ENCODE results near the gene SPECC1. TPM values are rescaled to one million over a fixed set of nuclear protein-coding genes. Genes with fewer than 3 reads are reported as not detected.
"Not testable (repeated sequence)": the region's sequence is repeated elsewhere in the genome, so short reads cannot be mapped to it uniquely, and the experiment has no call there.

SPECC1 gene
- total and polyA plus RNA-seq, 2 of the 4 experiments (the other 2 are of a cell fraction): 16.9 to 26.2 TPM

DNA sequence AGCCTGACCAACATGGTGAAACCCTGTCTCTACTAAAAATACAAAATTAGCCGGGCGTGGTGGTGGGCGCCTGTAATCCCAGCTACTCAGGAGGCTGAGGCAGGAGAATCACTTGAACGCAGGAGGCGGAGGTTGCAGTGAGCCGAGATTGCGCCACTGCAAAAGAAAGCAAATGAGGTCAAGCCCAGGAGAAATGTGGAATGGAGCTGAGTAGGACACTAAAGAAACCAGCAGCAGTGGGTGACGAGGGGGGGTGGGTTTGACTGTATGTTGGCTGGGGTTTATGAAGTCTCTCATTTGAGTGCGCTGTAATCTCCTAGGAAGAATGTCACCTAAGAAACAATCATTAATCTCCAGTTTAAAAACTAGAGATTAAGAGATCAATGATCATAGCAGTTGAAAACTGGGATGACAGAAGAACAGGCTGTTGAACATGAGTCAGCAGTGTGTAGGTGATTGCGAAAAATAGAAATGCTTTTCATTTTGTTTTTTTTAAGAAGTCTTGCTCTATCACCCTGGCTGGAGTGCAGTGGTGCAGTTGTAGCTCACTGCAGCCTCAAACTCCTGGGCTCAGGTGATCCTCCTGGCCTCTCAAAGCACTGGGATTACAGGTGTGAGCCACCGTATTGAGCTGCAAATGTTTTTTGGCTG lies 218.7 kb downstream of the SPECC1 start:
- CTCF ChIA-PET: interaction anchor here (0.6 to 1.3 kb wide), 5 partner anchors 22 to 121 kb away, joined by 3 to 8 read pairs (median 5); no protein-coding TSS in a partner anchor
- BruUV-seq (replicated peaks); POLR2A ChIA-PET (ENCODE audit: unreplicated experiment); H2AFZ ChIP-seq (replicated peaks; ENCODE audit: low read length, poor library complexity); H2BK15ac ChIP-seq (ENCODE audit: low read depth, low read length); H3K9ac ChIP-seq (ENCODE audit: low read depth, low read length); H3K23ac ChIP-seq (ENCODE audit: low read depth, low read length); H3K4me2 ChIP-seq (ENCODE audit: low read depth, low read length); dilution Hi-C loops (cut with HindIII; ENCODE audit: low sequenced_read_pairs, unreplicated experiment); H2AK9ac ChIP-seq (replicated peaks; ENCODE audit: low read depth, low read length, poor library complexity); H3K27me3 ChIP-seq (ENCODE audit: control insufficient read depth, insufficient read depth, low read length); H3K9me3 ChIP-seq (ENCODE audit: control insufficient read depth, insufficient read depth, low read length); H4K91ac ChIP-seq (ENCODE audit: insufficient read depth, low read depth, low read length); H3K56ac ChIP-seq (ENCODE audit: extremely low read depth, insufficient read depth, low read length); H4K20me1 ChIP-seq (ENCODE audit: insufficient read depth, low read length); H3K4me3 ChIP-seq (ENCODE audit: insufficient read depth, low read depth, low read length): not testable (repeated sequence)
- Histone ChIP-seq H4K8ac (ENCODE audit: low read depth in 2 of 2, low read length in 2 of 2) (peak overlapping the region in 1 of 2 experiments; percentile 16; a peak in 2 of 4 replicates), H2BK5ac (ENCODE audit: low read depth, low read length, poor library complexity, severe bottlenecking) (peak overlapping the region; percentile 57), H3K14ac (replicated peaks; ENCODE audit: low read depth, low read length) (peak overlapping the region; percentile 24; the same call in 1 of the 2 replicates), H3K9me1 (ENCODE audit: insufficient read depth, low read length) (peaks cover 19% of the 10 kb centered on the region), H3K27ac (ENCODE audit: insufficient read depth, low read length) (peak overlapping the region; percentile 34; the same call in 1 of the 2 replicates), H2AK5ac (ENCODE audit: low read depth, low read length) (peak overlapping the region; percentile 44; the same call in 1 of the 2 replicates), H3K79me1 (ENCODE audit: low read depth in 1 of 2, low read length in 2 of 2) (peaks cover 34 to 67% of the 10 kb centered on the region in 2 experiments), H3K4ac (ENCODE audit: low read depth, low read length) (peak overlapping the region; percentile 51), H3K4me1 (ENCODE audit: control insufficient read depth, insufficient read depth, low read length) (peaks cover 26% of the 10 kb centered on the region), H3K36me3 (ENCODE audit: control insufficient read depth, insufficient read depth, low read length) (peaks cover 18% of the 10 kb centered on the region), H3K18ac (ENCODE audit: low read depth, low read length) (peak overlapping the region; percentile 70; the same call in 1 of the 2 replicates), H4K5ac (ENCODE audit: low read depth, low read length) (peak overlapping the region; percentile 21; the same call in 1 of the 2 replicates), H2BK20ac (ENCODE audit: low read depth, low read length) (peak overlapping the region; percentile 49), H2BK120ac (ENCODE audit: low read depth, low read length) (peak overlapping the region; percentile 33; the same call in 1 of the 2 replicates)
- TF ChIP-seq CEBPB (IDR thresholded peaks at IDR 0.05; ENCODE audit: low read depth, low read length) (peak; percentile 89), NFE2L2 (IDR thresholded peaks at IDR 0.05; ENCODE audit: low read depth, low read length) (peak; percentile 76), FOS (IDR thresholded peaks at IDR 0.05; ENCODE audit: low read depth, low read length) (peak; percentile 36; the same call in 1 of the 2 replicates), MXI1 (IDR thresholded peaks at IDR 0.05; ENCODE audit: borderline replicate concordance, low read depth, low read length) (0 out of 2 replicates have a peak, but pooled peaks have one; percentile 43), MAFK (IDR thresholded peaks at IDR 0.05; ENCODE audit: low read depth, low read length) (peak; percentile 50)
- peak; percentile 48 for ATAC-seq (ENCODE audit: low read depth)
- peak; percentile 68 for DNase-seq
- 100% methylated on average over 1 of the region's 11 CpGs; no CpG with 5 or more reads in 1 of the 2 experiments for WGBS, 2 experiments (ENCODE audit: extremely low coverage in 2 of 2, insufficient read length in 1 of 2)
- in situ Hi-C loops (cut with MboI; ENCODE audit: low sequenced_read_pairs): loop anchor here (10.0 kb wide), 1 partner anchor 87 kb away; no protein-coding TSS in a partner anchor
- intact Hi-C loops (cut with micrococcal nuclease): loop anchor here (1.0 to 10.0 kb wide), 6 partner anchors 71 to 767 kb away; no protein-coding TSS in a partner anchor

Measured in IMR-90 (cell line).